OCI-LY7 (cell line): Measurements from ENCODE around the gene SND1. TPM values are rescaled to one million over a fixed set of nuclear protein-coding genes. Genes with fewer than 3 reads are reported as not detected.

Source experiments
- BruUV-seq: library from RNA; stranded (reverse); fragments of 400-500 nt; replicated peaks from 2 replicates; lab custom pipeline; 2021; lab: Mats Ljungman, UMichigan
- CTCF ChIA-PET: fragments of 300-600 bp; sonication (Branson Sonifier 250); formaldehyde crosslinking; loops from one replicate; lab custom pipeline; 2022; ENCODE audit warnings: antibody characterized with exemption; ENCODE audit not compliant: unreplicated experiment; lab: Charles Lee
- POLR2A ChIA-PET: fragments of 300-600 bp; sonication (Branson Sonifier 250); formaldehyde crosslinking; loops from one replicate; lab custom pipeline; 2022; ENCODE audit warnings: antibody characterized with exemption; lab: Charles Lee
- DNase-seq: peaks from one replicate; pipeline ENCODE4 v3.0.0-alpha.2; 2015; ENCODE audit warnings: low spot score
- H2AFZ ChIP-seq: fragments of 200-600 bp; sonication (generic), shearing (Covaris generic); 2 replicates; pipeline ENCODE4 v1.6.1; 2014; ENCODE audit warnings: mild to moderate bottlenecking, antibody characterized with exemption, low read length, moderate library complexity
- H3K27ac ChIP-seq: fragments of 200-600 bp; sonication (generic); 2 replicates; pipeline ENCODE4 v1.5.1; 2014; ENCODE audit warnings: mixed run types, low read depth, mild to moderate bottlenecking, moderate library complexity, low read length, inconsistent platforms; ENCODE audit not compliant: poor library complexity, severe bottlenecking
- H3K36me3 ChIP-seq: fragments of 200-600 bp; sonication (generic); 2 replicates; pipeline ENCODE4 v1.6.1; 2014; ENCODE audit warnings: mild to moderate bottlenecking, antibody characterized with exemption, low read length, moderate library complexity, mixed read lengths; ENCODE audit not compliant: insufficient read depth
- H3K4me1 ChIP-seq: fragments of 200-600 bp; sonication (generic); 2 replicates; pipeline ENCODE4 v1.5.1; 2014; ENCODE audit warnings: mild to moderate bottlenecking, low read length; ENCODE audit not compliant: insufficient read depth, poor library complexity, severe bottlenecking
- H3K4me2 ChIP-seq: fragments of 200-600 bp; sonication (generic); 2 replicates; pipeline ENCODE4 v1.6.1; 2014; ENCODE audit warnings: mild to moderate bottlenecking, low read length
- H3K4me3 ChIP-seq: fragments of 200-600 bp; sonication (generic); 2 replicates; pipeline ENCODE4 v1.5.1; 2014; ENCODE audit warnings: mild to moderate bottlenecking, low read depth, low read length; ENCODE audit not compliant: poor library complexity, severe bottlenecking
- H3K79me2 ChIP-seq: fragments of 200-600 bp; sonication (generic); 2 replicates; pipeline ENCODE4 v1.6.1; 2016; ENCODE audit warnings: low read depth, mild to moderate bottlenecking, low read length, moderate library complexity, mixed read lengths; ENCODE audit not compliant: insufficient read depth
- H3K9me2 ChIP-seq: fragments of 200-600 bp; sonication (generic); 2 replicates; pipeline ENCODE4 v1.6.1; 2016; ENCODE audit warnings: mild to moderate bottlenecking, low read length, mixed read lengths; ENCODE audit not compliant: insufficient read depth
- H3K9me3 ChIP-seq: fragments of 200-600 bp; sonication (generic); 2 replicates; pipeline ENCODE4 v1.6.1; 2014; ENCODE audit warnings: mild to moderate bottlenecking, mixed run types, low read length, mixed read lengths
- H4K20me1 ChIP-seq: fragments of 200-600 bp; sonication (generic); 2 replicates; pipeline ENCODE4 v1.6.1; 2014; ENCODE audit warnings: mild to moderate bottlenecking, antibody characterized with exemption, low read length, moderate library complexity, mixed read lengths; ENCODE audit not compliant: insufficient read depth
- CTCF ChIP-seq: fragments of 200-600 bp; sonication (generic); conservative IDR thresholded peaks from 2 replicates; pipeline ENCODE4 v1.5.1; 2014; ENCODE audit warnings: mild to moderate bottlenecking, antibody characterized with exemption, low read length, moderate library complexity, mixed read lengths
- EZH2phosphoT487 ChIP-seq: fragments of 200-600 bp; sonication (generic); IDR thresholded peaks from 2 replicates; pipeline ENCODE4 v1.6.1; 2018; ENCODE audit warnings: low read depth, borderline replicate concordance, mild to moderate bottlenecking, mixed run types, antibody characterized with exemption, low read length, moderate library complexity, mixed read lengths
- intact Hi-C: fragments of 100-400 bp; cut with micrococcal nuclease; formaldehyde crosslinking; loops from one replicate; pipeline ENCODE4 v1.10.0; 2022; ENCODE audit not compliant: unreplicated experiment
- total RNA-seq, 2 experiments: library from RNA; depleted of rRNA in 1 of 2; stranded (reverse); fragments of >200 nt in 1 of 2; shearing (Covaris generic) in 1 of 2; gene quantifications; 2 replicates each; pipeline ENCODE4 v1.2.3, GENCODE V29; 2014 to 2022

The SND1 gene
- total RNA-seq, 2 experiments from 2014 or later = 111 to 221 TPM

DNA sequence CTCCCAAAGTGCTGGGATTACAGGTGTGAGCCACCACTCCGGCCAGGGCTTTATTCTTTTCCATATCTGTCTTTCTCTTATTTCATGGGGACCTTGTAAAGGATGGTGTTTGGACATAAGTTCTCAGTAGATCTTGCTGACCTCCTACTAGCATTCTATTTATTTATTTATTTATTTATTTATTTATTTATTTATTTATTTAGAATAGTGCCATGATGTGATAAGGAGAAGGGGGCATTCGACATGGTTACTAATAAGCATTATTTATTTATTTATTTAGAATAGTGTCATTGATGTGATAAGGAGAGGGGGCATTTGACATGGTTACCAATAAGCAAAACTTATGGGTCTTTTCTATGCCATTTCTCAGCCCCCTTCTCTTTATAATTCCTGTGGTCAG lies 202.4 kb downstream of the SND1 start:
- Histone ChIP-seq H3K27ac (no peak overlapping the region), H3K79me2 (no peaks in the 10 kb centered on the region), H4K20me1 (no peaks in the 10 kb centered on the region), H3K9me2 (no peaks in the 10 kb centered on the region), H3K36me3 (peaks cover 57% of the 10 kb centered on the region), H3K4me3 (no peak overlapping the region), H2AFZ (no peak overlapping the region), H3K4me2 (no peak overlapping the region), H3K4me1 (peaks cover 12% of the 10 kb centered on the region), H3K9me3 (no peaks in the 10 kb centered on the region)
- ChIA-PET POLR2A (interaction anchor here (0.7 kb wide), 1 partner anchor 448 kb away, joined by 3 read pairs; no protein-coding TSS in a partner anchor), CTCF (no interaction called here)
- BruUV-seq = no TSS peak
- intact Hi-C loops = no loop called here
- no peak for DNase-seq
- TF ChIP-seq CTCF (no peak), EZH2phosphoT487 (no peak)

DNA sequence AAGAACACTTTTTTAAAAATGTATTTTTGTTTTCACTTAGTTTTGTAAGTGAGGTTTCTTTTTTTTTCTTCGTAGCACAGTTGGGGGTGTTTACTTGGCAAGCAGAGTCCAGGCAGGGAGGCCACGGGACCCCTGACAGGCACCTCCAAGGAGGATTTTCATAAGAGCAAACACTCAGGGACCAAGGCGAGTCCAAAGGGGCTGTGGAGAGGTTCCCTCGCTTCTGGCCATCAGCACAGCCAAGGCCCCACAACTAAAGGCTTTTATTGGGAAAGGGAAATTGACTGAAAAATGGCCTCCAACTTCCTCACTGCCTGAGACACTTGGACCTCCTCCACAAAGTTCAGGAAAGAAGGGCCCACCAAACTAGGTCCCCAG lies 205.5 kb downstream of the SND1 start:
- no peaks in the 10 kb centered on the region for H3K79me2 ChIP-seq
- H3K4me1 ChIP-seq = peaks cover 12% of the 10 kb centered on the region
- no peaks in the 10 kb centered on the region for H3K9me3 ChIP-seq
- intact Hi-C loops = no loop called here
- H3K9me2 ChIP-seq = no peaks in the 10 kb centered on the region
- no TSS peak for BruUV-seq
- no peaks in the 10 kb centered on the region for H4K20me1 ChIP-seq
- no peak overlapping the region for H3K4me2 ChIP-seq
- ChIA-PET CTCF (no interaction called here), POLR2A (interaction anchor here (0.7 kb wide), 1 partner anchor 19 kb away, joined by 4 read pairs; no protein-coding TSS in a partner anchor)
- H3K36me3 ChIP-seq = peaks cover 42% of the 10 kb centered on the region
- no peak overlapping the region for H2AFZ ChIP-seq
- no peak overlapping the region for H3K4me3 ChIP-seq
- no peak for DNase-seq
- TF ChIP-seq CTCF (no peak), EZH2phosphoT487 (no peak)
- no peak overlapping the region for H3K27ac ChIP-seq

- H3K9me2 ChIP-seq = no peaks in the 10 kb centered on the region
- no peak overlapping the region for H3K4me2 ChIP-seq
- TF ChIP-seq CTCF = no peak
- TF ChIP-seq EZH2phosphoT487 = no peak
- ChIA-PET CTCF (no interaction called here), POLR2A (interaction anchor here (0.6 kb wide), 1 partner anchor 20 kb away, joined by 3 read pairs; no protein-coding TSS in a partner anchor)
- no peaks in the 10 kb centered on the region for H3K79me2 ChIP-seq
- peaks cover 12% of the 10 kb centered on the region for H3K4me1 ChIP-seq
- H3K27ac ChIP-seq = no peak overlapping the region
- DNase-seq = no peak
- BruUV-seq = no TSS peak
- H3K9me3 ChIP-seq = no peaks in the 10 kb centered on the region
- peaks cover 45% of the 10 kb centered on the region for H3K36me3 ChIP-seq
- H4K20me1 ChIP-seq = no peaks in the 10 kb centered on the region
- intact Hi-C loops = no loop called here
- no peak overlapping the region for H2AFZ ChIP-seq
- no peak overlapping the region for H3K4me3 ChIP-seq
Observed at GRCh38 chr7:127858091-127858914, 206.3 kb downstream of the SND1 start.
